Neural progenitor cell (in vitro differentiated cells): ENCODE measurements around the gene ART3. TPM values are rescaled to one million over a fixed set of nuclear protein-coding genes. Genes with fewer than 3 reads are reported as not detected.
A peak's percentile ranks its signal among the peaks of the same experiment; 100 is the strongest.

ENCODE experiments used
- DNase-seq: peaks from one replicate; pipeline ENCODE4 v3.0.0-alpha.2; 2016; ENCODE audit warnings: low spot score
- H2AFZ ChIP-seq: fragments of 200-600 bp; sonication (generic); replicated peaks from 2 replicates; pipeline ENCODE4 v1.6.1; 2016; ENCODE audit warnings: antibody characterized with exemption
- H3F3A ChIP-seq: fragments of 200-600 bp; sonication (generic); 2 replicates; pipeline ENCODE4 v1.6.1; 2016; ENCODE audit warnings: antibody characterized with exemption, low read depth
- H3K27ac ChIP-seq: fragments of 200-600 bp; sonication (generic); 2 replicates; pipeline ENCODE4 v1.5.1; 2016; ENCODE audit warnings: mild to moderate bottlenecking
- H3K27me3 ChIP-seq: fragments of 200-600 bp; sonication (generic); 2 replicates; pipeline ENCODE4 v1.6.1; 2016; ENCODE audit warnings: mild to moderate bottlenecking, moderate library complexity
- H3K36me3 ChIP-seq: fragments of 200-600 bp; sonication (generic); 2 replicates; pipeline ENCODE4 v1.5.1; 2016
- H3K4me1 ChIP-seq: fragments of 200-600 bp; sonication (generic); 2 replicates; pipeline ENCODE4 v1.6.1; 2016; ENCODE audit warnings: mixed run types
- H3K4me2 ChIP-seq: fragments of 200-600 bp; sonication (generic); 2 replicates; pipeline ENCODE4 v1.6.1; 2016
- H3K4me3 ChIP-seq: fragments of 200-600 bp; sonication (generic); 2 replicates; pipeline ENCODE4 v1.5.1; 2016
- H3K79me2 ChIP-seq: fragments of 200-600 bp; sonication (generic); 2 replicates; pipeline ENCODE4 v1.6.1; 2016; ENCODE audit warnings: low read depth
- H3K9ac ChIP-seq: fragments of 200-600 bp; sonication (generic); 2 replicates; pipeline ENCODE4 v1.6.1; 2016
- H3K9me3 ChIP-seq: fragments of 200-600 bp; sonication (generic); 2 replicates; pipeline ENCODE4 v1.5.1; 2016; ENCODE audit warnings: low read depth
- H4K20me1 ChIP-seq: fragments of 200-600 bp; sonication (generic); 2 replicates; pipeline ENCODE4 v1.6.1; 2016; ENCODE audit warnings: low read depth
- H3K27ac Mint-ChIP-seq: 3 replicates; pipeline ENCODE4 v1.8.0; 2021; ENCODE audit warnings: mixed read lengths
- H3K27me3 Mint-ChIP-seq: 2 replicates; pipeline ENCODE4 v1.8.0; 2022; ENCODE audit warnings: low read depth, mild to moderate bottlenecking, inconsistent platforms, moderate library complexity, mixed read lengths; ENCODE audit not compliant: insufficient read depth
- H3K36me3 Mint-ChIP-seq: 3 replicates; pipeline ENCODE4 v1.8.0; 2021; ENCODE audit warnings: mixed read lengths
- H3K4me1 Mint-ChIP-seq: 3 replicates; pipeline ENCODE4 v1.8.0; 2021; ENCODE audit warnings: mixed read lengths
- H3K4me3 Mint-ChIP-seq: 3 replicates; pipeline ENCODE4 v1.8.0; 2021; ENCODE audit warnings: mild to moderate bottlenecking, moderate library complexity, mixed read lengths
- H3K9me3 Mint-ChIP-seq: 3 replicates; pipeline ENCODE4 v1.8.0; 2020; ENCODE audit warnings: mixed read lengths
- CTCF ChIP-seq: fragments of 200-600 bp; sonication (generic); IDR thresholded peaks from 2 replicates; pipeline ENCODE4 v1.5.1; 2017; ENCODE audit warnings: antibody characterized with exemption, mild to moderate bottlenecking
- EZH2 ChIP-seq: fragments of 200-600 bp; sonication (generic); IDR thresholded peaks from 2 replicates; pipeline ENCODE4 v1.6.1; 2017; ENCODE audit warnings: antibody characterized with exemption, mild to moderate bottlenecking, moderate library complexity
- EZH2phosphoT487 ChIP-seq: fragments of 200-600 bp; sonication (generic); IDR thresholded peaks from 2 replicates; pipeline ENCODE4 v1.6.1; 2017; ENCODE audit warnings: antibody characterized with exemption
- total RNA-seq: library from RNA; depleted of rRNA; stranded (reverse); fragments of >200 nt; gene quantifications from 2 replicates; pipeline ENCODE4 v1.2.3, GENCODE V29; 2015; ENCODE audit warnings: low replicate concordance

ART3 gene
- total RNA-seq, 1 donor from 2014 or later: not detected

GRCh38 chr4:76095568-76095967 lies 21.1 kb downstream of the ART3 start:
- no peaks in the 10 kb centered on the region for H3K36me3 ChIP-seq
- peak overlapping the region; percentile 63 for H3K27ac Mint-ChIP-seq
- DNase-seq: no peak

DNA sequence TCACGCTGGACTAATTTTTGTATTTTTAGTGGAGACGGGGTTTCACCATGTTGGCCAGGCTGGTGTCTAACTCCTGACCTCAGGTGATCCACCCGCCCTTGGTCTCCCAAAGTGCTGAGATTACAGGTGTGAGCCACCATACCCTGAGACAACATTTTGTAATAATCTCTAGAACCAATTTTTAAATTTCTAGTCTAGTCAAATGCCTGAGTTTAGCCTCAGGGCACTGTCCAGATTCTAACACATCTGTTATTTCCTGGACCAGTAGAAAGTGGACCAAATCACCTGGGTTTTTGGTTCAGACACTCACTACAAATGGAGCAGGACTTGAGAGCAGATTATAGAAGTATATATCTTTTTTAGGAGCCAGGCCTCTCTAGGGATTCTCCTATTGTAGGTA lies 21.6 kb downstream of the ART3 start:
- H3K9ac ChIP-seq: no peak overlapping the region
- H4K20me1 ChIP-seq: no peaks in the 10 kb centered on the region
- no peak overlapping the region for H3K4me2 ChIP-seq
- no peak overlapping the region for H2AFZ ChIP-seq
- peaks cover 4% of the 10 kb centered on the region for H3K4me1 Mint-ChIP-seq
- H3K9me3 ChIP-seq: no peaks in the 10 kb centered on the region
- H3K79me2 ChIP-seq: no peaks in the 10 kb centered on the region
- no peaks in the 10 kb centered on the region for H3K9me3 Mint-ChIP-seq
- no peaks in the 10 kb centered on the region for H3K36me3 ChIP-seq
- TF ChIP-seq EZH2 (no peak), EZH2phosphoT487 (no peak), CTCF (no peak)
- H3K4me3 Mint-ChIP-seq: no peak overlapping the region
- no peaks in the 10 kb centered on the region for H3K4me1 ChIP-seq
- no peak for DNase-seq
- H3K27me3 ChIP-seq: no peaks in the 10 kb centered on the region
- no peak overlapping the region for H3K27ac ChIP-seq
- no peaks in the 10 kb centered on the region for H3F3A ChIP-seq
- no peak overlapping the region for H3K27ac Mint-ChIP-seq
- no peaks in the 10 kb centered on the region for H3K36me3 Mint-ChIP-seq
- no peak overlapping the region for H3K4me3 ChIP-seq
- H3K27me3 Mint-ChIP-seq: peaks cover 2% of the 10 kb centered on the region

More at GRCh38 chr4:76095568-76095967, 21.1 kb downstream of the ART3 start:
- H3K36me3 Mint-ChIP-seq: no peaks in the 10 kb centered on the region
- no peaks in the 10 kb centered on the region for H3K9me3 ChIP-seq
- H3K4me2 ChIP-seq: no peak overlapping the region
- no peaks in the 10 kb centered on the region for H3K27me3 ChIP-seq
- no peak overlapping the region for H3K4me3 Mint-ChIP-seq
- no peaks in the 10 kb centered on the region for H3K79me2 ChIP-seq
- peaks cover 4% of the 10 kb centered on the region for H3K4me1 Mint-ChIP-seq
- TF ChIP-seq EZH2 (no peak), CTCF (no peak), EZH2phosphoT487 (no peak)
- no peaks in the 10 kb centered on the region for H3K9me3 Mint-ChIP-seq
- H3F3A ChIP-seq: no peaks in the 10 kb centered on the region
- H4K20me1 ChIP-seq: no peaks in the 10 kb centered on the region
- no peak overlapping the region for H3K27ac ChIP-seq
- no peak overlapping the region for H3K4me3 ChIP-seq
- H3K9ac ChIP-seq: no peak overlapping the region
- peaks cover 2% of the 10 kb centered on the region for H3K27me3 Mint-ChIP-seq
- no peak overlapping the region for H2AFZ ChIP-seq
- H3K4me1 ChIP-seq: no peaks in the 10 kb centered on the region

GRCh38 chr4:76105652-76106051 lies 31.1 kb downstream of the ART3 start:
- H3K36me3 ChIP-seq: no peaks in the 10 kb centered on the region
- H3K27me3 ChIP-seq: no peaks in the 10 kb centered on the region
- no peak for DNase-seq
- H3K9me3 ChIP-seq: no peaks in the 10 kb centered on the region
- H3K4me3 ChIP-seq: no peak overlapping the region
- no peaks in the 10 kb centered on the region for H3K9me3 Mint-ChIP-seq
- no peaks in the 10 kb centered on the region for H3K27me3 Mint-ChIP-seq
- no peak overlapping the region for H3K4me3 Mint-ChIP-seq
- H3K4me1 ChIP-seq: no peaks in the 10 kb centered on the region
- TF ChIP-seq CTCF: no peak
- no peak for TF ChIP-seq EZH2
- no peak for TF ChIP-seq EZH2phosphoT487
- H3K9ac ChIP-seq: no peak overlapping the region
- H4K20me1 ChIP-seq: no peaks in the 10 kb centered on the region
- H3K27ac Mint-ChIP-seq: no peak overlapping the region
- no peaks in the 10 kb centered on the region for H3K36me3 Mint-ChIP-seq
- H3K79me2 ChIP-seq: no peaks in the 10 kb centered on the region
- peaks cover 6% of the 10 kb centered on the region for H3K4me1 Mint-ChIP-seq
- H3F3A ChIP-seq: no peaks in the 10 kb centered on the region
- no peak overlapping the region for H3K4me2 ChIP-seq
- H2AFZ ChIP-seq: no peak overlapping the region
- H3K27ac ChIP-seq: no peak overlapping the region
